HG03097 (cell line): ENCODE measurements around the gene SHMT1.
A peak's percentile ranks its signal among the peaks of the same experiment; 100 is the strongest.
"Not testable (repeated sequence)": the region's sequence is repeated elsewhere in the genome, so short reads cannot be mapped to it uniquely, and the experiment has no call there.

Source experiments
- ATAC-seq: cut with Tn5 transposase; IDR thresholded peaks from one replicate; pipeline ENCODE4 v1.9.1; 2021; ENCODE audit not compliant: unreplicated experiment, low FRiP score

SHMT1 gene

DNA sequence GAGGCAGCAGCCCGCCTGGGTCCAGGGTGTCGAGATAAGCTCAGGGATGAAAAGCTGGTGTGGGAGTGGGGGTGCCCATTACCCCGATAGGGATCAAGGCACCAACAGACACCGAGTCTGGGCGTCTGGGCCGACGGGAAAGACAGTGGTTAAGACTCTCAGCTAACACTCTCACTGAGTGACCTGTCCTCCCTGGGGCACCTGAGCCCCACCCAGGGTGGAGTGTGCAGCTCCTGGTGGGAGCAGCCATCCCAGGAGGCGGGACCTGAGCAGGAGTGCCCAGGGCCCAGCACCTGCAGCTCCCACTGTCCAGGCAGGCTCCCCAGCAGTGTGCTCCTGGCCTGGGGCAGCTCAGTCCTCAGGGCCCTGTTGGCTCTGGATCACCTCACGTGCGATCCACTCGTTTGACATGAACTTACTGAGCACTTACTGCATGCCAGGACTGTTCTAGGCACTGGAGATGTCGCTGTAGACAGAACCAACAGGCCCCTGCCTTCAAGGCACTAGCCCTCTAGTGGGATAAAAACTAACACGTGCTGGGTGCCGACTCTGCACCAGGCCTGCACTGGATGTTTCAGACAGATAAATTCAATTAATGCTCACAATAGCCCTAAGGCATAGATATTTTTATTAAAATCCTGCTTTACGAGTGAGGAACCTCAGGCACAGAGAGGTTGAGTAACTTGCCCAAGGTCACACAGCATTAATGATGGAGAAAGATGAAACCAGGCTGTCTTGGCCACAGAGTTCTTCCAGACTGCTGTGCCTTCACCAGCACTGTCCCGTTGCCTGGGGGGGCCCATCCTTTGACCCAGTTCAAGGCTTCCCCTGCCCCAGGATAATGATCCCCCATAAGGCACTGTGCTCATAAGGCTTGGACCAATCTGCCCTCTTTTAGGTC lies 16.1 kb upstream of the SHMT1 start:
- no peak for ATAC-seq

DNA sequence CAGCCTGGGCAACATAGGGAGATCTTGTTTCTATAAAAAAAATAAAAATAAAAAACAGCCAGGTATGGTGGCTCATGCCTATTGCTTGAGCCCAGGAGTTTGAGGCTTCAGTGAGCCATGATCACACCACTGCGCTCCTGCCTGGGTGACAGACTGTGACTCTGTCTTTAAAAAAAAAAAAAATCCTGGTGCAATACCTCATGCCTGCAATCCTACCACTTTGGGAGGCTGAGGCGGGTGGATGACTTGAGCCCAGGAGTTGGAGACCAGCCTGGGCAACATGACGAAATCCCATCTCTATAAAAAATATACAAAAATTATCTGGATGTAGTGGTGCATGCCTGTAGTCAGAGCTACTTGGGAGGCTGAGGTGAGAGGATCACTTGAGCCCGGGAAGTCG lies 15.3 kb upstream of the SHMT1 start:
- not testable (repeated sequence) for ATAC-seq

DNA sequence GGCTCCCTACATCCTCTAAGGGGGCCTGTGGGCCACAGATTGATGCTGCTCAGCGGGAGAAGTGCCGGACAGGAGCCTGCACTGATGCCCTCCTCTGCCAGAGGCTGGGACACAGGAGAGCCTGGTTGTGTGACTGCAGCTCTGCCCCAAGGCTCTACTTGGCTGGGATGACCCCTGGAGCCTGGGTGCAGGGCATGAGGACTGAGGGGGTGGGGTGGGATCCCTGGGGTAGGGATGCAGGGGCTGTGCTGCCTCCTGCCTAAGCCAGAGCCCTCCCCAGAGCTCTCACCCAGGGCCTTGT lies 14.8 kb upstream of the SHMT1 start:
- no peak for ATAC-seq

DNA sequence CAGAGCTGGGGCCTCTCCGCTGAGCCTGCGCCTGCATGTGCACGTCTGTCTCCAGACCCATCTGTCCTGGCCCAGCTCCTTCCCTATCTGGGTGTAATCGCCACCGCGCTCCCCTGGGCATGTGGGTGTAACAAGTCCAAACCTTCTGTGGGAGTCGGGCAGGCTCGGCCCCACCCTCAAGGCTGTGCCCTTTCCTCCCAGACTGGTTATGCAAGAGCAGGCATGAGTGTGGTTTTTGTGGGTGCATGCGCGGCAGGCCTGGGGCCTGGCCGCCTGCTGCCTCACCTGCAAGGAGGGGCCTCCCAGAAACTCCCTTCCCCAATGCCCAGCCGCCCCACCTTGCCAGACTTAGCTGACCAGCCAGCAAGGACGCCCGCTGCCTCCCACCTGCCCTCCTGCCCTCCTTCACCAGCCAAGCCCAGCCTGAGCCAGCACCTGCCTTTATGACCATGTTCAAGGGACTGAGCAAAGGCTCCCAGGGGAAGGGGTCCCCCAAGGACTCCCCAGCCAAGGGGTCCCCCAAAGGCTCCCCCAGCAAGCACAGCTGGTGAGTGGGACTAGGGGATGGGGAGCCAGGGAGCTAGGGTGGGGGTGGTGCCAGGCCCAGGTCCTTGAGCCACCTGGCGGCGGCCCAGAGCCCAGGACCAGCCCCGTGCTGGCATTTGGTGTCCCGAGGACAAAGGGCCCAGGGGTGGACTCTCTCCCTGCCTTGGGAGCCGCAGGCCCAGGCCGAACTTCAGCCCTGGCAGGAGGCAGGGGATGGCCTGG lies 14.3 kb upstream of the SHMT1 start, which contains the start of gene EVPLL:
Gene EVPLL, plus strand, starts transcription at position 342 of the 768 bp plus-strand sequence. CDS start 3,160 bp downstream, outside the sequence.
- ATAC-seq, result no peak

DNA sequence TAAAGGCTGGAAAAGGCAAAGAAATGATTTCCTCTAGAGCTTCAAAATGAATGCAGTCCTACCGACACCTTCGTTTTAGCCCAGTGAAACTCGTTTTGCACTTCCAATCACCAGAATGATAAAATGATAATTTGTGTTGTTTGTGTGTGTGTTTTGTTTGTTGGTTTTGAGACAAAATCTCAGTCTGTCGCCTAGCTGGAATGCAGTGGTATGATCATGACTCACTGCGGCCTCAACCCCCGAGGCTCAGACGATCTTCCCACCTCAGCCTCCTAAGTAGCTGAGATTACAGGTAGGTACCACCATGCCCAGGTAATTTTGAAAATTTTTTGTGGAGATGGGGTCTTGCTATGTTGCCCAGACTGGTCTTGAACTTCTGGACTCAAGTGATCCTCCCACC lies 10.9 kb upstream of the SHMT1 start:
- no peak for ATAC-seq

DNA sequence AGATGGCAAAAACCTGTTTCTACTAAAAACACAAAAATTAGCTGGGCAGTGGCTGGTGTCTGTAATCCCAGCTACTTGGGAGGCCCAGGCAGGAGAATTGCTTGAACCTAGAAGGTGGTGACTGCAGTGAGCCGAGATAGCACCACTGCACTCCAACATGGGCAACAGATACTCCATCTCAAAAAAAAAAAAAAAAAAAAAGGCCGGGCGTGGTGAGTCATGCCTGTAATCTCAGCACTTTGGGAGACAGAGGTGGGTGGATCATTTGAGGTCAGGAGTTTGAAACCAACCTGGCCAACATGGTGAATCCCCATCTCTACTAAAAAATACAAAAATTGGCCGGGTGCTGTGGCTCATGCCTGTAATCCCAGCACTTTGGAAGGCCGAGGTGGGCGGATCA lies 9.8 kb upstream of the SHMT1 start:
- ATAC-seq, result not testable (repeated sequence)

DNA sequence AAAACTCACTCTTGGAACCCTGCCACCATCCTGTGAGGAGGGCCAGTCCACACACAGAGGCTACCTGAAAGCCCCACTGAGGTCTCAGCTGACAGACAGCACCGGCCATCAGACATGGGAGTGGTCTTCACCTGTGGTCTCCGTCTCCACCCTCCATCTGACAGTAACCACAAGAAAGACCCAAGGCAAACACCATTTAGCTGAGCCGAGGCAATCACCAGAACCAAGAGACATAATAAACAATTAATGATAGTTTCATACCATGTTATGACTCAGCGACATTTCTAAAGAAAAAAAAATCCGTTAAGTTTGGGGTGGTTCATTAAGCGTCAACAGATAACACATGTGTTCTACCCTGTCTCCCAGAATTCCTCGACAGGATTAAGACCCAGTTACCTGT lies 8.1 kb upstream of the SHMT1 start:
- no peak for ATAC-seq

DNA sequence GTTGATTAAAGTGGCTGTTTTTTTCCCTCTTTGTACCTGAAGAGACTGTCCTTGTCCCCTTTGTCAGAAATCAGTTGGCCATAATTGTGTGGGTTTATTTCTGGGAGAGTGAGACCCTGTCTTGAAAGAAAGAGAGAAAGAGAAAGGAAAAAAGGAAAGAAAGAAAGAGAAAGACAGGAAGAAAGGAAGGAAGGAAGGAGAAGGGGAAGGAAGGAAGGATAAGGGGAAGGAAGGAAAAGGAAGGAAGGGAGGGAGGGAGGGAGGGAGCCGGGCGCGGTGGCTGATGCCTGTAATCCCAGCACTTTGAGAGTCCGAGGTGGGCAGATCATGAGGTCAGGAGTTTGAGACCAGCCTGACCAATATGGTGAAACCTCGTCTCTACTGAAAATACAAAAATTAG lies 7.4 kb upstream of the SHMT1 start:
- no peak for ATAC-seq

DNA sequence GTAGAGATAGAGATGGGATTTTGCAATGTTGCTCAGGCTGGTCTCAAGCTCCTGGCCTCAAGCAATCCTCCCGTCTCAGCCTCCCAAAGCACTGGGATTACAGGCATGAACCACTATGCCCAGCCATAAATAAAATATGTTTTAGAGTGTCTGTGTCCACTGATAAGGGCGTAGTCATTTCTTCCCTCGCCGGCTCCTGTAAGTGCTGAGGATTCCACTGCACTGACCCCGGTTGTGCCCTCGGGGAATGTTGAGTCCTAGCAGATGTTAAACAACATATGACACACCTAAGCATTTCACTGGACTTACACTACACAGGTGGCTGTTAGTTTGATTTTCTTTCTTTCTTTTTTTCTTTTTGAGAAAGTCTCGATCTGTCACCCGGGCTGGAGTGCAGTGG lies 5.6 kb upstream of the SHMT1 start:
- no peak for ATAC-seq

DNA sequence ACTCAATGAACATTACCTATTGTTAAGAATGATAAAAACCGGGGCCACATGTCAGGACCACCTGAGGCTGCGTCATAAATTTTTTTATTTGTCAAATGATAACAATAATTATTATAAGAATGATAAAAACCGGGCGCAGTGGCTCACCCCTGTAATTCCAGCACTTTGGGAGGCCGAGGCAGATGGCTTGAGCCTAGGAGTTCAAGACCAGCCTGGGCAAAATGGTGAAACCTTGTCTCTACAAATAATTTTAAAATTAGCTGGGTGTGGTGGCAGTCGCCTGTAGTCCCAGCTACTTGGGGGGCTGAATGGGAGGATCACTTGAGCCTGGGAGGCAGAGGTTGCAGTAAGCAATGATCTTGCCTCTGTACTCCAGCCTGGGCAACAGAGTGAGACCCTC lies 816 bp upstream of the SHMT1 start:
- ATAC-seq, result no peak

DNA sequence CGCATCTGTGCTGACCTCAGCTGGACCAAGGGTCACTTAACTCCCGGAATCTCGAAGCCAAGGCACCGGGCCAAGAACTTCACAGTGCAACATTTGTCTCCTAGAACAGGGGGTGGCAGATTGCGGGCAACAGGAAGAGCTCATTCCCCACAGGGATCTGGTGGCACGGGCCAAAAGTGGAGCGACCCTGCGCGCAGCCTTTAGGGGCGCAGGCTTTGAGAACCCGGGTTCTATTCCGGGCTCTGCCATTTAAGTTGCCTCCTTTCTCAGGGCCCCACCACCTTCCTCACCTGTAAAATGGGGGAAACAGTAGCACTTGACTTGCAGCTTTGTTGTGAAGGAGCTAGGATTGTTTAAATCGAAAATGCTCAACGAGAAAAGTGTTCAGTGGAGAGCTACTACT lies 651 bp downstream of the SHMT1 start:
- ATAC-seq, result peak; percentile 12

DNA sequence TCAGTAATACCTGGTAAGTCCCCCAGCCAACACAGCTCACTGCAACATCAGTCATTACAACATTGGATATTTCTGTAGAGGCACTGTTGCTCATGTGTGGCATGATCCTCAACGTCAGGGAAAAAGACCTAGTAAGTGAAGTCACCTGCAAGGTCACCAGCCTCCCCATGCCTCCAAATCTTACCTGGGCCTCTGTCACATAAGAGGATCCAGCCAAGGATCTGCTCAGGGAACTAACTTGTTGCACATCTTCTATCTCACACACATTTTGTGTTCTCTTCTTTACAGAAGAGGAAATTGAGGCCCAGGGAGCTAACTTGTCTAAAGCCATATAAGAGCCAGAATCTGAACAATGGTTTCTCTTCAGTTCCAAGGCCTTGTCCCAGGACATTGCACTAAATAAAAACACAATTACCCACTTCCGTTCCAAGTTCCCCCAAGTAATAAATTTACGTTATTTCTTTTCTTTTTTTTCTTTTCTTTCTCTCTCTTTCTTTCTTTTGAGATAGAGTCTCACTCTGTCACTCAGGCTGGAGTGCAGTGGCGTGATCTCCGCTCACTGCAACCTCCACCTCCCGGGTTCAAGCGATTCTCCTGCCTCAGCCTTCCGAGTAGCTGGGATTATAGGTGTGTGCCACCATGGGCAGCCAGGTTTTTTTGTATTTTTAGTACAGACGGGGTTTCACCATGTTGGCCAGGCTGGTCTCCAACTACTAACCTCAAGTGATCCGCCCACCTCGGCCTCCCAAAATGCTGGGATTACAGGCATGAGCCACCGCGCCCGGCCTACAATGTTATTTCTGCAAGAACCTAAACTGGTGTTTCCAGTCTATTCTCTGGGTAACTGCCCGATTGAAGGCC lies 1.3 kb downstream of the SHMT1 start:
- ATAC-seq, result no peak

DNA sequence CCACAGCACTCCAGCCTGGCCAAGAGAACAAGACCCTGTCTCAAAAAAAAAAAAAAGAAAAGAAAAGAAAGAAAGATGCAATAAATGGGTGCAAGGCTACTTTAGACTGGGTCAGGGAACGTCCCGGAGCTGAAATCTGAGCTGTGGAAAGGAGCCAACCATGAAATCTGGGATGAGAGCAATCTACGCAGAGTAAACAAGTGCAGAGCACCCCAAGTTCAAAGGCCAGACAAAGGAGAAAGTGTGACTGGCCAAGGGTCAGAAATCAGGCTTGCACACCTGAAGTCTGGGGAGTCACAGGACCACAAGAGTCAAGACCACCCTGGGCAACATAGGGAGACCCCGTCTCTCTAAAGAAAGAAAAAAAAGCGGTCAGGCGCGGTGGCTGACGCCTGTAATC lies 2.8 kb downstream of the SHMT1 start:
- no peak for ATAC-seq

DNA sequence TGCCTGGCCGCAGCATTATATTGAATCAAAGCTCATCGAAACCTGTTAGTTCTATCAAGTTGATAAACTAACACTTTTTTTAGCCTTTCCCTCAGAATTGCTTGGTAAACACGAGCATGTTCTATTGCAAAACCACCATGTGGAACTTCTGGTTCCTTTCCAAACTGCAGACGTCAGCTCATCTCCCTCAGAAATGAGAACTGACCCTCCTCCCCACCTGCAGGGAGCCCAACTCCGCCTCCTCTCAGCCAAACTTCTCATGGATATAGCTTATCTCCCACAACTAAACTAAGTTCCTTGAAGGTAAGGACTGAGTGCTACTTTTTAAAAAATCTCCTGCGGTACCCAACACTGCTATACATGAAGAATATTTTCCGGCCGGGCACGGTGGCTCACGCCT lies 6.7 kb downstream of the SHMT1 start:
- no peak for ATAC-seq

DNA sequence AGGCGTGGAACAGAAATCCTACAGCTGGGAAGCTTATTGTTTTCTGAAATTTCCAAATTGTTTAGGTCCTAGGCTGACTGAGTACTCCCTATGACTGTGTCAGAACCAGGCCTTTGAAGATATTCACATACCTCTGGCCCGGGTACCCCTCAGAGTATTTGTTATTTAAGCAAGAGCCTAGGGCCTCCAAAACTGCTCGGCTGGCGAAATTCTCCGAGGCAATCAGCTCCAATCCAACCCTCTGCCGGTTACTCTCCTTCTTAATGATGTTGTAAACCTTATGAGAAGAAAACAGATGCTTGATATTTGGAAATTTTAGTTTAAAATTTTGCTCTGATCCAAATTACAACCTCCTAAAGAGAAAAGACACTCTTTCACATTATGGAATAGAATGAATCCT lies 9.8 kb downstream of the SHMT1 start:
- no peak for ATAC-seq

DNA sequence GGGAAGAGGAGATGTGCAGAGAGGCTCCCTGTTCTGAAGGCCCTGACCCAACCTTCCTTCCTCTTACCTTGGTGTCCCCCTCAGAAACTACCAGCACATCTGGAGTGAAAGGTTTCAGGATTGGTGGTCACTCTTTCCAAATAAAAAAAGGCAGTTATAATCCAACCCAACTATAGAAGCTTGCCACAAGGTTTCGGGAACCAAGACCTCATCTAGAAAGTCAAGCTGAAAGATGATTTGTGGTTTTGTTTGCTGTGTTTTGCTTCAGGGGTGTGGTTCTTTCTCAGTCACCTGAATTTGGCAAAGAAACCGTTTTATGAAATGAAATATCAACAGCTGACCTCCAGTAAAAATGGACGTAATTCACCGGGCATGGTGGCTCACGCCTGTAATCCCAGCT lies 19.3 kb downstream of the SHMT1 start:
- no peak for ATAC-seq

DNA sequence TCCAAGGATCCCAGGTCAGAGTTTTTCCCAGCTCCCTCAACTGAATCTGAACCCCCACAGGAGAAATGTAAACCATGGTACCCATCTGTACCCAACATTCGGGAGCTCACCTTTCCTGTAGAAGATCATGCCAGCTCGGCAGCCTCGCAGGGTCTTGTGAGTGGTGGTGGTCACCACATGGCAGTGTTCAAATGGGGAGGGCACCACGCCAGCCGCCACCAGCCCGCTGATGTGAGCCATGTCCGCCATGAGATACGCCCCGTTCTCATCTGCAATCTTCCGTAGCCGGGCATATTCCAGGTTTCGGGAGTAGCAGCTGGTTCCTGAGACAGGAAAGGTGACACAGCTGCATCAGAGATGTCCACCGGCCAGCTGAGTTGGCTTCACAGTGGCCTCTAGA lies 23.4 kb downstream of the SHMT1 start:
- ATAC-seq, result no peak

DNA sequence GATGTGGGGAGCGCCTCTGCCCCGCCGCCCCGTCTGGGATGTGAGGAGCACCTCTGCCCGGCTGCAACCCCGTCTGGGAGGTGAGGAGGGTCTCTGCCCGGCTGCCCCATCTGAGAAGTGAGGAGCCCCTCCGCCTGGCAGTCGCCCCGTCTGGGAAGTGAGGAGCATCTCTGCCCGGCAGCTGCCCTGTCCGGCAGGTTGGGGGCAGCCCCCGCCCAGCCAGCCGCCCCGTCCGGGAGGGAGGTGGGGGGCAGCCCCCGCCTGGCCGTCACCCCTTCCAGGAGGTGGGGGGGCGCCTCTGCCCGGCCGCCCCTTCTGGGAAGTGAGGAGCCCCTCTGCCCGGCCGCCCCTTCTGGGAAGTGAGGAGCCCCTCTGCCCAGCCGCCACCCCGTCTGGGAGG lies 25.2 kb downstream of the SHMT1 start:
- ATAC-seq, result not testable (repeated sequence)

DNA sequence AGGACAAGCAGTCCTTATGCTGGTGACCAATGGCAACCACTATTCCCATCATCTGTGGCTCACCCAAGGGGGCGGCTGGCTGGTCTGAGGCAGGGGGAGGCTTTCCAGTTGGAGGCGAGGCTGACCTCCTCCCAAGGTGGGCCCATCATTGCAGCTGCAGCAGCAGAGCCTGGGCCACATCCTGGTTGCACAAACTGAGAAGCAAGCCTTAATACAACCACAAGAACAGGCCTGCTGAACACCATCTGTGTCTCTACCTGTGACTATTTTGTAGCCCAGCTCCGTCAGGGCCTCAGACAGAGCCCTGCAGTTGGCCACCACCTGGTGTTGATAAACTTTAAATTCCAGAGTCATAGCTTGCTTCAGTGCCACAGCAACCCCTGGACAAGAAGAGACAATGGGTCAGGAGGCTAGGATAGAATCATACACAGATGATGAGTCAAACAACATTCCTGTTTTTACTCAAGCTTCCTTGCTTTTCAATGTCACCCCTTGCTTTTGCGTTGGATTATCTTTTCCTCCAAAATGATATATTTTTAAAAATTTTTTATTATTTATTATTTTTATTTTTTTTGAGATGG lies 30.4 kb downstream of the SHMT1 start:
- ATAC-seq, result no peak

DNA sequence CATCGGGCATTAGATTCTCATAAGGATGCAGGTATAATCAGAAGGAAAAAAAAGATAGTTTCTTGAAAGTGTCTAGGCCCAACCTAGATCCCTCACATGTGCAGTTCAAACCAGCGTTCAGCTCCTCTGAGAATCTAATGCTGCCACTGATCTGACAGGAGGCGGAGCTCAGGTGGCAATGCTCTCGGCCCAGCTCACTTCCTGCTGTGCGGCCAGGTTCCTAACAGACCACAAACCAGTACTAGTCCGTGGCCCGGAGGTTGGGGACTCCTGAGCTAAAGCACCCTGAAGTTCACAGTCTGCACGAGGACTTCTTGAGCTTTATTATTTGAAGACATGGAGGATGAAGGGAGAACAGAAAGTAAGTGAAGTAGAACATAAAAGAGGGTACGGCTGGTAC lies 31.5 kb downstream of the SHMT1 start:
- ATAC-seq, result no peak
